ENCODE results near the gene CYTH4.

CYTH4 gene

GRCh38 chr22:37273126-37273845 lies 9.0 kb upstream of the CYTH4 start:
- DNase-seq = no peak

DNA sequence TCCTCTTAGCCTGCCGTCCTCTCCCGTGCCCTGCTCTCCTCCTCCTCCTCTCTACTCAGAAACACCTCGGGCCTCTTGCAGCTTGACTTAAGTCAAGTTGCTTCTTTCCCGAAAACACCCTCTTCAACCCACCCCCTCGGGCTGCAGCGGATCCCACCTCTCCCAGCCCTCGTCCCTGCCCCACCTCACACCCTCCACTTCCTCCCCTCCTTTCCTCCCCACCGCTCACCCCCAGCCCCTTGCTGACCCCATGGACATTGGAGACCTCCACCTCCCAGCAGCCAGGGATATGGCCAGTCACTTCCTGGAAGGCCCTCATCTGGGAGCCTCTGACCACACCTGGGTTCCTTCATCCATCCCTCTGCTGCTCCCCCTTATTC lies 8.5 kb upstream of the CYTH4 start:
- no peak for DNase-seq

- DNase-seq = no peak
These were observed 7.9 kb upstream of the CYTH4 start for GRCh38 chr22:37274380-37274862.

DNA sequence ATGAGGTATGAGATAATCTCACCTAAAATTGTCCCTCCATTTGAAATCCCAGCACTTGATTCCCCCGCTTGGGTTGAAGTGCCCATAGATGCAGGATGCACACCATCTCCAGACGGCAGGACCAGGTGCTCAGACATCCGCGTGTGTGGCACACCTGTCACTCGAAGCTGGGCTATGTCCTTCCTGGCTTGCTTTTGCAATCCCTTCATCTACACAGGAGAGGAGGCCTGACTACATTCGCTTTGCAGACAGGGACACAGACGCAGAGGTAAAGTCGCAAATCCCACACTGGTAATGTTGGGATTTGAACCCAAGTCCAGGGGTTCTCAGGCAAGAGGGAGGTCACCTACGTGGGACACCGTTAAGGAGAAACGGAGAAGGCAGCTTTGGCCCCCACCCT lies 7.2 kb upstream of the CYTH4 start:
- no peak for DNase-seq

DNA sequence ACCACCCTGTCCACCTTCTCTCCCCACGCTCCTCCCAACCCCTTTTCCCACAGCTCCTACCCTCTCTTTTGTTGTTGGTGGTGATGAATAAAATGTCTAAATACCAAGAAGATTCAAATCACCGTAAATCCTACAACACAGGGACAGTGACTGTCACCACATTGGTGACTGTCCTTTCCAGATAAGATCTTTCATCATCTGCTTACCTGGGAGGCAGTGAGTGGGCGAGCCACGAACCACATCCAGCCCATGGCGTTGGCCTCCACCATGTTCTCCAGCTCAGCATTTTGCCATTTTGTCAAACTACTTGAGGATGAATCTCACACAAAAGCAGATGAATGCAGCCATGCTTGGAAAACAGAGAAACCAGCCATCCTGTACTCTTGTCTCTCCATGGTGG lies 6.7 kb upstream of the CYTH4 start:
- no peak for DNase-seq

- DNase-seq = no peak
These were observed 5.5 kb upstream of the CYTH4 start for GRCh38 chr22:37276776-37277175.

DNA sequence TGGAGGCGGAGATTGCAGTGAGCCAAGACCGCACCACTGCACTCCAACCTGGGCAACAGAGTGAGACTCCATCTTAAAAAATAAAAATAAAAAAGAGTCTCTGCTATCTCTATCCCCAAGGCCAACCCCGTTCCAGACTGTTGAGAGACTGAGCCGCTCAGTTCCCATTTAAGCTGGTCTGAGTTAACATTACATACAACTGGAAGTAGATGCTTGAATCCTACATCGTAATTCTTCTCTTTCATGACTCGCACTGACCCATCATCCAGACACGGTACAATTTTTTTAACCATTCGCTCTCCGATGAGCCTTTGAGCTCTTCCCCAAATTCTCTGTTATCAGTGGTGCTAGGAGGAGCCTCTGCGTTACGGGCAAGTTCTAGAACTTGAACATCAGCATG lies 4.9 kb upstream of the CYTH4 start:
- no peak for DNase-seq

DNA sequence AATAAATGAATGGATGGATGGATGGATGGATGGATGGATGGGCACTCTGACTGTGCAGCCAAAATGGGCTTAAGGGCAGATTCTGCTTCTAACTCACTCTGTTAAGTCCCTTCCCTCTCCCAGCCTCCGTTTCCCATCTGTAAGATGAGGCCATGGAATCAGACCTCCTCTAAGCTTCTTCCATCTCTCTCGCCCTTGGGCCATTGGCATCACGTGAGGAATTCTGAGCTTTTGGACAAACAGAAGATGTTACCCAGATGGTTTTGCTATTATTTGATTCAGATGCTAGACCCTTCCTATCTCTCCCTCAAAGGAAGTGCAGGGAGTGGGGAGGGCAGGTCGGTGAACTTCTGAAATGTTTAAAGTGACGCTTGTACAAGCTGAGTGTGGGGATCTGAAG lies 4.0 kb upstream of the CYTH4 start:
- no peak for DNase-seq

DNA sequence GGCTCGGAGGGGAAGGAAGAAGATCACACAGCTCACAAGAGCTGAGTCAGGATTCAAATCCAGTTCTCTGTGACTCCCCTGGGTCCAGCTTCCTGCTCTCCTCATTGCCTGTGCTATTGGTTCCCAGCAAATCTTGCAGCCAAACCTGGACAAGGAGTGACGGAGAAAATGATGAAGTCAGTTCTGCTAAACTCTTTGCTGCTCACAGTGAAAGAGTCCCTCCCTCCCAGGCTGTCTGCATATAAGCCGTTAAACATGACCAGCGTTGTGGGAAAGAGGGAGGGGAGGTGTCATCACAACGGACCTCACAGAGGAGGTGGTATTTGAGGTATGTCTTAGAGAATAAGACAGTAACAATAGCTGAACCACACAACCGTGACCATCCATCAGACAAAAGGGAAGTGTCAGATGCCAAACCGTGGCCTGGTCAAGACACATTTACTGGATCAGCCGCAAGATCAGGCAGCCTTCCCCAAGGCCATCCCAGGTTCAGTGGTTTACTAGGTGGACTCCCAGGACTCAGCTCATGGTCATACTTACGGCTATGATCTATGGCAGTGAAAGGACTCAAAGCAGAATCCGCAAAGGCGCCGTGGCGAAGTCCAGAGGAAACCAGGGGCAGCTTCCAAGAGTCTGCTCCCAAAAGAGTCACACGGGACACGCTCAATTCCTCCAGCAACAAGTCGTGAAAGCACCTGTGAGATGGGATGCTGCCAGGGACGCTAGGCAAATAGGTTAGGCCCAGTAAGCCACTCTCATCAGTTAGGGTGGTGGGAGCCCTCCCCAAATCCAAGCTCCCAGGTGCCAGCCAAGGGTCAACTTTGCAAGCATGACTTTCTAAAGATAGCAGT lies 2.8 kb upstream of the CYTH4 start:
- DNase-seq = no peak

- no peak for DNase-seq
These were observed 1.6 kb upstream of the CYTH4 start for GRCh38 chr22:37280718-37281117.

GRCh38 chr22:37281195-37281594 lies 1.1 kb upstream of the CYTH4 start:
- no peak for DNase-seq

DNA sequence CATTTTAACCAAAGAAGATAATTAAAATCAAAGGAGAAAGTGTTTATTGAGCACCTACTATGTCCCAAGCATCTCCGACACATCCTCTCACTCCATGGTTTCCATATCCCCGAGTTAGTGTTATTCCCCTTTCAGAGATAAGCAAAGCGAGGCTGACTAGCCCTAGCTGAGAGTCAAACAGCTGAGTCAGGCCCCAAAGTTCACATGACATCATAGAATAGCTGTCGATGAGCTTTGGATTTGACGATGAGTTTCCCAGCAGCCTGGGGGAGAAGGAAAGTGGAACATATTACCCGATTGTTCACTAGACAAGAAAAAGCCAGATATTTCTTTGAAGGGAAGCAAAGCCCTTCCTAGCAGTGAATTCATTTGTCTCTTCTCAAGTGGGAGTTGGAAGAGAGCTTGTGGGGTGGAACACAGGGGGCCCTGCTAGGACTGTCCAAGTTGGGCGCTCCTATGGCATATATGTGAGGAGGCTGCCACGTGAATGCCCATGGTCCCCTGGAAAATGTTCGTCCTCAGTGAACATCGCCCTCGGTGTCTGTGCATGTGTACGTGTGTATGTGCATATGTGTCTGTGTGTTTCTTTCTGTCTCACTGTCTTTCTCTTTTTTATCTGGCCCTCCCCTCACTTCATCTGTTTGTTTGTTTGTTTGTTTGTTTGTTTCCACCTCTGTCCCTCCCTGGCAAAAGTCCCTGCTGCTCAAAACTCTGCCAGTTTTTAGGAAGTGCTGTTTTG lies 493 bp upstream of the CYTH4 start:
- DNase-seq = no peak

DNA sequence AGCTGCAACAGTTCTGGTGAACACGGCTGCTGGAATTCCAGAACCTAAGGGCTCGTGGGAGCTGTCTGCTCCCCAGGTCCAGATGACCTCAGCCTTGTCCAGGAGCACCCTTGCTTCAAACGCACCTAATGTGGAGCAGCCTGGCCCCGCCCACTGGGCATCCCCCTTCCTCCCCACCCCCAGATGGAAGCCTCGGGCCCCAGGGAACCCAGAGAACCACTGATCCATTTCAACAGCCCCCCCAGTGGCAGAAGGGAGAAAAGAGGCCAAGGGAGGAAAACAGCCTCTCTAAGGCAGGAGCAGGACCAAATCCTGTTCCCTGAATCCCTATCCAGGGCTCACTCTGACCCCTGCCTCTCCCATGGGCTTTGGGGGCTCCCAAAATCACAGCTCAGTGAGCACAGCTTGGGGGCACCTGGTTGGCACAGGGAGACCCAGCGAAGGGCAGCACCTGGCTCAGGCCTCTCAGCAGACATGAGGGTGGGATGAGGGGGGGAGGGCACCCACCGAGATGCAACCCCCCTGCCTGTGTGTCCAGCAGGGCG lies 1.2 kb downstream of the CYTH4 start:
- no peak for DNase-seq

DNA sequence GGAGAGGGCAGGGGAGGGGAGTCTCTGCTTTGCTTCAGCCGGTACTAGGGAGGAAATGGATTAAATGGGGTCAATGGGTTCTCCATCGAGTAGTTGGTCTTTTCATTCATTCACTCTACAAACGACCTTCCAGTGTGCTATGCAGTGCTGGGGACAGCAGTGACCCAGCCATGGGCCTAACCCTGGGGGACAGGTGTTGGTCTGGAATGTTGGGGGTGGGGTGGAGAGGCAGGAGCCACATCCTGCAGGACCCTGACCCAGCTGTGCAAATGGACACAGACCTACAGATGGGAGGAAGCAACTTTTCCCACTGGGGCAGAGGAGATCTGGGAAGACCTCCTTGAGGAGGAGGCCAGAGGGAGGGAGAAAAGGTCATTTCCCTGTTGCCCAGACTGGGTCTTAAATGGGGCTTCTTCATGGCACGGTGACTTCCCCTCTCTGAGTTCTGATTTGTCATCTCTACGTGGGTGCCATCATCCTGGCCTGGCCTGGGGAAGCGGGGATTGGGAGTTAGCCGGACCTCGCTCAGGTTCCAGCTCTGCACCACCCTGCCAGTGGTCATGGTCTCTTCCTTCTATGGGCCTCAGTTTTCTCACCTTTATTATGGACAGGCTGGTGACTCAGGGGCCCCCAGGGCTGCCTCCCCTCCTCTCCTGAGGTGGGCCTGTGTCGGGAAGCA lies 2.0 kb downstream of the CYTH4 start:
- no peak for DNase-seq

DNA sequence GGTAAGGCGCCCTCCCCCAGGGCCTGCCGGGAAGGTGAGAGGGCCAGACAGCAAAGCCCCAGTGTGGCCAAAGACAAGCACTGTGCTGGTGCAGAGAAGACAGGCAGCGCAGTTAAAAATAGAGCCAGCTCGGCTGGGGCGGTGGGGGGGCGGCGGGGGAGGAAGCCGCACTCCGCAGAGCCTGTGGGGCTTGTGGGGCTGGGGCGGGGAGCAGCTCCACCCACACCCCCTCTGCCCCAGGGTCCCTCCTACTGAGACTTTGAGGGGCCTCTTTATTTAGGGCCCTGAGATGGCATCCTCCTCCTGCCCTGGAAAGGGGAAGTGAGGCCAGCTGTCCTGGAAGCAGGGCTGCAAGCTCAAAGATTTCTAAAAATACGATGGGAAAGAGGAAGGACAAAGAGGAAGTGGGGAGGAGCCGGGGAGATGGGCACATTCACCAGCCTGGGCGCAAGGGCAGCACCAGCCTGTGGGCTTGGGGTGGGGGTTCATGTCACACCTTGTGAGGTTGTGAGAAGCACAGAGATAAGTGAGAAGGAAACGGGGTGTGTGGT lies 2.6 kb downstream of the CYTH4 start:
- no peak for DNase-seq

- no peak for DNase-seq
These were observed 3.6 kb downstream of the CYTH4 start for GRCh38 chr22:37285937-37286336.

DNA sequence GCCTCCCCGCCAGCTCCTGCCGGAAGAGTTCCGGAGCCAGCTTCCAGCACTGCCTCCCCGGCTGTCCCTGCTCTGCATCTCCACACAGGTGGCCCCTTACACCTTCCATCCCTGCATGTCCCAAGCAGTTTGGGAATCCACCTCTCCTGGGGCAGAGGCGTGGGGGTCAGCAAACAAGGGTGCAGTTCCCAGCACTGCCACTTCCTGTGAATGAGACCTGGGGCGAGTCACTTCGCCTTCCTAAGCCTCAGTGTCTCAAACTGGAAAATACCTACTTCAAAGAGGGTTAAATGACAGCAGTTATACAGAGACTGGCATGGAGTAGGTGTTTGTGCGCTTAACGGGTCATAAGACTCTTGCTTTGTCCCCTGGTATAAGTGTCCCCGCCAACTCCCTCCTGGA lies 5.2 kb downstream of the CYTH4 start:
- no peak for DNase-seq

GRCh38 chr22:37288521-37288920 lies 6.2 kb downstream of the CYTH4 start:
- no peak for DNase-seq

- DNase-seq = no peak
These were observed 6.9 kb downstream of the CYTH4 start for GRCh38 chr22:37289156-37289735.

DNA sequence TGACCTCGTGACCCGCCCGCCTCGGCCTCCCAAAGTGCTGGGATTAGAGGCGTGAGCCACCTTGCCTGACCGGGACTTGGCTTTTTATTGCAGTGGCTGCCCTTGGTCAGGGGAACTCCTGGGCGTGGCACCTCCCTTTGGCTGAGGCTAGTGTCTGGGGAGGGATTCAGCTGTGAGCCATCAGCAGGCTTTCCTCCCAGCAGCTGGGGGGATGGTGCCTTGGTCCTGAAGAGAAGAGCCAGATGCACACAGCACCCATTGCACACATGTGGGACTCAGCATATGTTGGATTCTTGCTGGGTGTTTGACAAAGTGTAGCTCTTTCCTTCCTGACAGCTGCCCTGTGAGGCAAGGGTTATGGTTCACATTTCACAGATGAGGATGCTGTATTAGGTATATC lies 8.4 kb downstream of the CYTH4 start:
- DNase-seq = no peak

GRCh38 chr22:37291559-37292298 lies 9.4 kb downstream of the CYTH4 start:
- DNase-seq = no peak

All from NCI-H510A treated with DMSO at 0.1 percent for 48 hours (cell line).